Measurements from ENCODE around the gene B4GALT5. TPM values are rescaled to one million over a fixed set of nuclear protein-coding genes. Genes with fewer than 3 reads are reported as not detected.

B4GALT5 gene
- polyA plus RNA-seq, 1 of the 3 experiments (the other 2 are of a cell fraction): 35.1 TPM

GRCh38 chr20:49677777-49678758, 35.6 kb downstream of the B4GALT5 start:
- 70% methylated on average over 11 of the region's 11 CpGs for WGBS (ENCODE audit: low lambda C conversion rate)
- no peak for TF ChIP-seq TCF12 (IDR thresholded peaks at IDR 0.05)
- TF ChIP-seq RXRA (IDR thresholded peaks at IDR 0.05; ENCODE audit: borderline replicate concordance, low read depth): no peak
- no peak for TF ChIP-seq GATA2 (CRISPR knock-in tag; IDR thresholded peaks at IDR 0.05)
- TF ChIP-seq IRF3 (IDR thresholded peaks at IDR 0.05; ENCODE audit: low read depth, low read length): no peak
- no peak for TF ChIP-seq JUND (IDR thresholded peaks at IDR 0.05)
- no peak for TF ChIP-seq TEAD4 (IDR thresholded peaks at IDR 0.05; ENCODE audit: borderline replicate concordance, insufficient read depth)
- no peak for TF ChIP-seq MAX (IDR thresholded peaks at IDR 0.05; ENCODE audit: low read depth)
- TF ChIP-seq SMC3 (IDR thresholded peaks at IDR 0.05; ENCODE audit: low read depth, low read length): no peak
- no peak for TF ChIP-seq CTCF (IDR thresholded peaks at IDR 0.05)
- no peak for TF ChIP-seq POLR2AphosphoS5 (IDR thresholded peaks at IDR 0.05; ENCODE audit: low read depth, low read length)
- TF ChIP-seq ELF1 (IDR thresholded peaks at IDR 0.05): no peak
- no peak for TF ChIP-seq RFX5 (IDR thresholded peaks at IDR 0.05; ENCODE audit: low read length)
- TF ChIP-seq USF2 (IDR thresholded peaks at IDR 0.05; ENCODE audit: borderline replicate concordance, low read depth, low read length): no peak
- TF ChIP-seq YY1 (IDR thresholded peaks at IDR 0.05; ENCODE audit: low read depth): no peak
- TF ChIP-seq REST (IDR thresholded peaks at IDR 0.05; ENCODE audit: low read depth, low read length): no peak
- TF ChIP-seq RAD21 (IDR thresholded peaks at IDR 0.05; ENCODE audit: low read length): no peak
- TF ChIP-seq USF1 (IDR thresholded peaks at IDR 0.05; ENCODE audit: borderline replicate concordance, low read depth): no peak
- TF ChIP-seq EP300 (IDR thresholded peaks at IDR 0.05; ENCODE audit: borderline replicate concordance in 1 of 2, low read depth in 1 of 2, low read length in 1 of 2): no peak
- TF ChIP-seq MXI1 (IDR thresholded peaks at IDR 0.05; ENCODE audit: low read depth, low read length): no peak
- no peak for TF ChIP-seq SIN3A (IDR thresholded peaks at IDR 0.05; ENCODE audit: borderline replicate concordance, low read depth, low read length)
- Histone ChIP-seq H3K4me1 (ENCODE audit: control insufficient read depth in 1 of 2, insufficient read depth in 2 of 2, low read depth in 1 of 2, low read length in 1 of 2) (peaks cover 25 to 55% of the 10 kb centered on the region in 2 experiments; a peak in 3 of 4 replicates), H3K4me2 (peak overlapping the region; percentile 56), H3F3A (replicated peaks; ENCODE audit: insufficient read depth) (peaks cover 6% of the 10 kb centered on the region), H3K9ac (no peak overlapping the region), H2AFZ (ENCODE audit: low read depth) (no peak overlapping the region), H3K9me3 (no peaks in the 10 kb centered on the region), H3K79me2 (ENCODE audit: insufficient read depth) (peaks cover 100% of the 10 kb centered on the region), H3K4me3 (ENCODE audit: low read depth in 2 of 2, low read length in 1 of 2) (no peak overlapping the region; a peak in 1 of 4 replicates), H3K9me2 (no peaks in the 10 kb centered on the region), H3K36me3 (replicated peaks in 1 of 2; ENCODE audit: control insufficient read depth in 1 of 2, insufficient read depth in 2 of 2, low read length in 1 of 2) (no peaks in the 10 kb centered on the region), H3K27me3 (ENCODE audit: insufficient read depth) (no peaks in the 10 kb centered on the region), H4K20me1 (ENCODE audit: insufficient read depth) (peaks cover 40% of the 10 kb centered on the region), H3K27ac (ENCODE audit: low read depth in 2 of 2, low read length in 1 of 2) (peak overlapping the region in 1 of 2 experiments; percentile 42; a peak in 2 of 4 replicates)
- DNase-seq: no peak
- ChIA-PET CTCF (interaction anchor here (0.9 kb wide), 1 partner anchor 15 kb away, joined by 3 read pairs; no protein-coding TSS in a partner anchor), POLR2A (no interaction called here)

Data from SK-N-SH (cell line).